Measurements from ENCODE around the gene ECEL1. TPM values are rescaled to one million over a fixed set of nuclear protein-coding genes. Genes with fewer than 3 reads are reported as not detected.

The ECEL1 gene
- total RNA-seq, 1 experiment from 2014 or later: 12.5 TPM

DNA sequence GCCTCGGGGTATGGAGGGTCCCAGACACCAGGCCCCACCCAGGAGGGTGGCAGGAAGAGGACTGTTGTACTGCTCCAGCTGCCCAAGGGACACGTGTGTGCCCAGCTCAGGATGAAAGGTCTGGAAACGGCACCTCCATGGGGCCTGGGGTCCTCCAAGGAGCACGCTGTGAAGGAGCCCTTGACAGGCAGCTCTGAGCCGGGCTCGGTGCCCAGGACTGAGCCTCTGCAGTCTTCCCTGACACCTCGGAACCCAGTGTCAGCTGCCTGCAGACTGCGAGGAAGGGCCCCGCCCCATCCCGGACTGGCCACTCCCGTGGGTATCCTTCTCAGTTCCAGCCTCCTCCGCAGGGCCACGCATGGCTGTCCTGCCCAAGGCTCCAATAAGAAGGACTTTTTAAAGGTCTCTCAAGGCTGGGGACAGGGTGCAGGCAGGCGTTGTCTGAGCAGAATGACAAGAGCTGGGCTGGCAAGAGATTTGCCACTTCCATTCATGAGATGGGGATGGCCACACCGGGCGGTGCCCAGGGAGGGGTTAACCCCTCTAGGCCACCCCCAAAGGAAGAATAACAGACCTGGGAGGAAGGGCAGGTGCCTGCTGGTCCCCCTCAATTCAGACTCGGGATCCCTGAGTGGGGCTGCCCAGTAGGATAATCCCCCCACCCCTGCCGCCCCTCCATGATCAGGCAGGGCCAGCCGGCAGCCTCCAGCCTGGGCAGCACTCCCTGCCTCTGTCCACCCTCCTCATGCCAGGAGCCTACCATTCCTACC, 8.9 kb downstream of the ECEL1 start:
- peaks cover 1% of the 10 kb centered on the region; the same call in 1 of the 2 replicates for H3K27me3 ChIP-seq (ENCODE audit: control insufficient read depth, insufficient read depth, low read length)
- peak; percentile 52 for DNase-seq
- H3K4me3 ChIP-seq (ENCODE audit: insufficient read depth, low read depth, low read length): no peak overlapping the region
- no peaks in the 10 kb centered on the region for H3K36me3 ChIP-seq (replicated peaks; ENCODE audit: control insufficient read depth, insufficient read depth, low read length)

- H3K4me3 ChIP-seq (ENCODE audit: insufficient read depth, low read depth, low read length): no peak overlapping the region
- no peaks in the 10 kb centered on the region for H3K36me3 ChIP-seq (replicated peaks; ENCODE audit: control insufficient read depth, insufficient read depth, low read length)
- peaks cover 1% of the 10 kb centered on the region; the same call in 1 of the 2 replicates for H3K27me3 ChIP-seq (ENCODE audit: control insufficient read depth, insufficient read depth, low read length)
- peak; percentile 60 for DNase-seq
Observed at GRCh38 chr2:232477751-232478510, 9.7 kb downstream of the ECEL1 start.

GRCh38 chr2:232476791-232477190, 10.8 kb downstream of the ECEL1 start:
- Histone ChIP-seq H3K4me3 (ENCODE audit: insufficient read depth, low read depth, low read length) (no peak overlapping the region), H3K36me3 (replicated peaks; ENCODE audit: control insufficient read depth, insufficient read depth, low read length) (no peaks in the 10 kb centered on the region), H3K27me3 (ENCODE audit: control insufficient read depth, insufficient read depth, low read length) (peaks cover 1% of the 10 kb centered on the region; the same call in 1 of the 2 replicates)
- DNase-seq: no peak

- DNase-seq: peak; percentile 54
- Histone ChIP-seq H3K4me3 (ENCODE audit: insufficient read depth, low read depth, low read length) (no peak overlapping the region), H3K27me3 (ENCODE audit: control insufficient read depth, insufficient read depth, low read length) (peaks cover 1% of the 10 kb centered on the region; the same call in 1 of the 2 replicates), H3K36me3 (replicated peaks; ENCODE audit: control insufficient read depth, insufficient read depth, low read length) (no peaks in the 10 kb centered on the region)
Observed at GRCh38 chr2:232476045-232476444, 11.6 kb downstream of the ECEL1 start.

DNA sequence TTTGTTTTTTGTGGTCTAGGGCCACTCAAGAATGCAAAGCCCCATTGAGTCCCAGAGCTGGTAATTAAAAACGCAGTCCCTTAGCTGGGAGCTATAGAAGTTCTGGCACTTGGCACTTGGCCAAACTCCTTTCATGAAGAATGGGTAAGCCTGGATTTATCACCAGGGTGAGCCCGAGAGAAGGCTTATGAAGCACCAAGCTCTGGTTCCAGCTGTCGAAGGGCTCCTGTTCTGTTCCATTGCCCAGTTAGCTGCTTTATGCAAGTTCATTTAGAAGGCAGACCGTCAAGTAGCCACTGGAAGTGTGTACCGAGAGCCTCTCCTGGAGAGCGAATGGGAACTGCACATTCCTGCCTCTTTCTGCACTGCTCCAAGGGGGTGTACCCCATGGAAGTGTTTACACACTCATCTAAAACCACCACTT, 14.2 kb downstream of the ECEL1 start:
- H3K4me3 ChIP-seq (ENCODE audit: insufficient read depth, low read depth, low read length): no peak overlapping the region
- H3K36me3 ChIP-seq (replicated peaks; ENCODE audit: control insufficient read depth, insufficient read depth, low read length): no peaks in the 10 kb centered on the region
- DNase-seq: no peak
- peaks cover 1% of the 10 kb centered on the region; the same call in 1 of the 2 replicates for H3K27me3 ChIP-seq (ENCODE audit: control insufficient read depth, insufficient read depth, low read length)

GRCh38 chr2:232466221-232466620, 21.4 kb downstream of the ECEL1 start:
- H3K27me3 ChIP-seq (ENCODE audit: control insufficient read depth, insufficient read depth, low read length): no peaks in the 10 kb centered on the region
- DNase-seq: no peak
- no peaks in the 10 kb centered on the region for H3K36me3 ChIP-seq (replicated peaks; ENCODE audit: control insufficient read depth, insufficient read depth, low read length)
- H3K4me3 ChIP-seq (ENCODE audit: insufficient read depth, low read depth, low read length): no peak overlapping the region

DNA sequence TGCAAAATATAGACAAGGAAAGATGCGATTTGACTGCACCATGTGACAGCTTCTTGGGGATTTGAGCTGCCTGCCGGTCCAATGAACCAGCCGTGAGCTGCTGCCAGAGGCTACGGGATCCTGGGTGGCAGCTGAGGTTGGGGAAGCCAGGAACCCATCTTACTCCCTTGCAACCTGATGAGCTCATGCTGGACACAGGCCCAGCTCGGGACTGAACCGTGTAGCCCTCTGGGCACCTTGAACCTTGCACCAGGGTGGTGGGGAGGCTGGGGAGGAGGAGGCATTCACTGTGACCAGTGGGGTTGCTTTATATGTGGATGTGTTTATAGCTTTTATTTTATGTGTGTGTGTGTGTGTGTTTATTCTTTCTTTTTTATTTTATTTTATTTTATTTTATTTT, 22.6 kb downstream of the ECEL1 start:
- no peaks in the 10 kb centered on the region for H3K36me3 ChIP-seq (replicated peaks; ENCODE audit: control insufficient read depth, insufficient read depth, low read length)
- H3K4me3 ChIP-seq (ENCODE audit: insufficient read depth, low read depth, low read length): no peak overlapping the region
- no peak for DNase-seq
- no peaks in the 10 kb centered on the region for H3K27me3 ChIP-seq (ENCODE audit: control insufficient read depth, insufficient read depth, low read length)

DNA sequence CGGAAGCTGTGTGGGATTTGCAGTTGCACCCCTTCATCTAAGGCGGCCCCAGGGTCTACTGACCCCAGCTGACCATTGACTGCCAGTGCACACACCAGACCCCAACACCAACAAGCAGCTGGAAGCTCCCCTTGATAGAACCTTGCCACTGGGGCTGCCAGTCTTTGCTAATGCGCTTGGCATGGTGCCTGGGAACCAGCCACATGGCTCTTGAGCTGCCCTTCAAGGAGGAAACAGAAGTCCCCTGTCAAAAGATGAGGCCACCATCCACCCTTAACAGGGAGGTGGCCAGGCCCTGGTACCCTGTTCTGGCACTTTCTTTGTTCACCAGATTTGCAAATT, 23.1 kb downstream of the ECEL1 start:
- Histone ChIP-seq H3K36me3 (replicated peaks; ENCODE audit: control insufficient read depth, insufficient read depth, low read length) (no peaks in the 10 kb centered on the region), H3K27me3 (ENCODE audit: control insufficient read depth, insufficient read depth, low read length) (no peaks in the 10 kb centered on the region), H3K4me3 (ENCODE audit: insufficient read depth, low read depth, low read length) (no peak overlapping the region)
- peak; percentile 36 for DNase-seq

GRCh38 chr2:232463701-232464543, 23.7 kb downstream of the ECEL1 start:
- no peak for DNase-seq
- Histone ChIP-seq H3K36me3 (replicated peaks; ENCODE audit: control insufficient read depth, insufficient read depth, low read length) (no peaks in the 10 kb centered on the region), H3K27me3 (ENCODE audit: control insufficient read depth, insufficient read depth, low read length) (no peaks in the 10 kb centered on the region), H3K4me3 (ENCODE audit: insufficient read depth, low read depth, low read length) (no peak overlapping the region)

GRCh38 chr2:232460171-232460570, 27.5 kb downstream of the ECEL1 start:
- Histone ChIP-seq H3K27me3 (ENCODE audit: control insufficient read depth, insufficient read depth, low read length) (no peaks in the 10 kb centered on the region), H3K36me3 (replicated peaks; ENCODE audit: control insufficient read depth, insufficient read depth, low read length) (no peaks in the 10 kb centered on the region), H3K4me3 (ENCODE audit: insufficient read depth, low read depth, low read length) (no peak overlapping the region)
- DNase-seq: peak; percentile 17

DNA sequence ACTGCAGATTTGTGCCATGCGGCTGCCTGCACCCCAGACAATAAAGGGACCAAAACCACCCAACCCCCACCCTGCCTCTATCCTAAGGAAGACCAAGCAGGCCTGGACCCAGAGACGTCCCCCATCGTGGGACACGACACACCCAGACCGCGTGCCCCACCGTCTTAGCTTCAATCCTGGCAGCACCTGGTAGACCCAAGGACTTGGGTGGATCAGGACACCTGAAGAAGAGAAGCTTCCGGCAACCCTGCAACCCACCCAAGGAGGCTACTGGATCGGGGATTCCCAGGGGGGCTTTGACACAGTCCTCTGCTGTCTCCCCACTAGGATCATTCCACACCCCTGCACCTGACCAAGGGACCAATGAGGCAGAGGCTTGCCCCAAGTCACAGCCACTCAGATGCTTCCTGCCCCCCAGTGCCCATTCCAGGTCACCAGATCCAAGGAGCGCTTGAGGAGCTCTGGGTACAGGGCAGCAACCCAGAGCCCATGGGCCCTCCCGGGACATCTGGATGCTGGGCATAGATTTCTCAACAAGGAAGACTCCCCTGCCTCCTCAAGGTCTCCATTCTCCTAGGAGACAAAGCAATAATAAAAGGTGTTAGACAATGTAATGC, 28.1 kb downstream of the ECEL1 start:
- peak; percentile 27 for DNase-seq
- Histone ChIP-seq H3K27me3 (ENCODE audit: control insufficient read depth, insufficient read depth, low read length) (no peaks in the 10 kb centered on the region), H3K36me3 (replicated peaks; ENCODE audit: control insufficient read depth, insufficient read depth, low read length) (no peaks in the 10 kb centered on the region)

DNA sequence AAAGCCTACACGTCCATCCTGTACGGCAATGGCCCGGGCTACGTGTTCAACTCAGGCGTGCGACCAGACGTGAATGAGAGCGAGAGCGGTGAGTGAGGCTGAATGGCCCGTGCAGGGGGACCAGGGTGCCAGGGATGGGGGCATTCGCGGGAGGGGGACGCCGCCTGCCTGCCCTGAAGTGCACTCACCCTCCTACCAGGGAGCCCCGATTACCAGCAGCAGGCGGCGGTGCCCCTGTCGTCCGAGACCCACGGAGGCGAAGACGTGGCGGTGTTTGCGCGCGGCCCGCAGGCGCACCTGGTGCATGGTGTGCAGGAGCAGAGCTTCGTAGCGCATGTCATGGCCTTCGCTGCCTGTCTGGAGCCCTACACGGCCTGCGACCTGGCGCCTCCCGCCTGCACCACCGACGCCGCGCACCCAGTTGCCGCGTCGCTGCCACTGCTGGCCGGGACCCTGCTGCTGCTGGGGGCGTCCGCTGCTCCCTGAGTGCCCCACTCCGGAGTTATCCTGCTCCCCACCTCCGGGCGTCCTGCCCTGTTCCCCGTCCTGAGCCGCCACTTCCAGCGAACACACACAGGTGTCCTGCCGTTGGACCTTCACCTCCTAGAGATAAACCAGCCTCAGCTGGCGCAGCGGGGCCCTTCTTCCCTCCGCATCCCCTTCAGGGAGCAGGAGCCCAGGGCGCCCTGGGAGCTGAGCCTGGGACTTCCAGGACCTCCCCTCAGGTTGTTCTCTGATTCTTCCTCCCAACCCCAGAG, 28.8 kb downstream of the ECEL1 start:
- Histone ChIP-seq H3K36me3 (replicated peaks; ENCODE audit: control insufficient read depth, insufficient read depth, low read length) (no peaks in the 10 kb centered on the region), H3K4me3 (ENCODE audit: insufficient read depth, low read depth, low read length) (no peak overlapping the region), H3K27me3 (ENCODE audit: control insufficient read depth, insufficient read depth, low read length) (no peaks in the 10 kb centered on the region)
- DNase-seq: peak; percentile 55

More for the DNA sequence above, 28.1 kb downstream of the ECEL1 start:
- H3K4me3 ChIP-seq (ENCODE audit: insufficient read depth, low read depth, low read length): no peak overlapping the region

GRCh38 chr2:232458051-232458660, 29.5 kb downstream of the ECEL1 start:
- no peak overlapping the region for H3K4me3 ChIP-seq (ENCODE audit: insufficient read depth, low read depth, low read length)
- H3K27me3 ChIP-seq (ENCODE audit: control insufficient read depth, insufficient read depth, low read length): no peaks in the 10 kb centered on the region
- DNase-seq: peak; percentile 30
- no peaks in the 10 kb centered on the region for H3K36me3 ChIP-seq (replicated peaks; ENCODE audit: control insufficient read depth, insufficient read depth, low read length)

Measured in H7 (cell line).